Measurements from ENCODE around the gene SPATA21.
"Not testable (repeated sequence)": the region's sequence is repeated elsewhere in the genome, so short reads cannot be mapped to it uniquely, and the experiment has no call there.

DNA sequence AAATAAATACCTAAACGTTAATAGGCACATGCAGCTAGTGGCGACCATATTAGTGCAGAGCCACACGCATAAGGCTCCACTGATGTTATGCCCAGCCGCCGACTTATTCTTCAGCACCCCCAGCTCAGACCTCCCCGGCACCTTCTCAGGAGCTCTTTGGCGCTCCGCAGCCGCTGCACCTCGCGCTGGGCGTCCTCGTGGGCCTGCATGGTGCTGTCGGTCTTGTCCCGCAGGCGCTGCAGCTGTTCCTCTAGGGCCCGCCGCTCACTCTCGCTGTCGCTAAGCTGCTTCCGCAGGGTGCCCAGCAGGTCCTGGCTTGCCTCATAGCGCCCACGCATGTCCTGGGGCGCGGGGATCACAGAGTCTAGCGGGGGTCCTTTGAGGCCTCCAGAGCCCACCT is 45.9 kb upstream of the SPATA21 start:
- not testable (repeated sequence) for TF ChIP-seq POLR2A, CTCF (IDR thresholded peaks at IDR 0.05)
